ENCODE results near the gene RBM8A. TPM values are rescaled to one million over a fixed set of nuclear protein-coding genes. Genes with fewer than 3 reads are reported as not detected.

RBM8A gene
- total and polyA plus RNA-seq, 9 of the 15 experiments (the other 6 are each of a cell fraction or from before 2014, with no cell fraction given), result 215 to 1,035 (median 291) TPM

GRCh38 chr1:145879775-145880174 is 47.5 kb downstream of the RBM8A start:
- Histone ChIP-seq H3K79me2 (ENCODE audit: control insufficient read depth, insufficient read depth, low read length) (no peaks in the 10 kb centered on the region), H4K20me1 (replicated peaks; ENCODE audit: control insufficient read depth, insufficient read depth, low read length) (no peaks in the 10 kb centered on the region), H3K9me3 (replicated peaks; ENCODE audit: control insufficient read depth, insufficient read depth, low read depth, low read length) (no peaks in the 10 kb centered on the region), H3K27me3 (ENCODE audit: control insufficient read depth in 2 of 2, insufficient read depth in 2 of 2, low read length in 2 of 2) (peaks cover 3% of the 10 kb centered on the region in 2 experiments; a peak in 4 of 5 replicates), H2AFZ (ENCODE audit: low read depth, low read length) (peak overlapping the region; percentile 83), H3K36me3 (ENCODE audit: control insufficient read depth, insufficient read depth, low read length) (no peaks in the 10 kb centered on the region), H3K4me2 (ENCODE audit: insufficient read depth, low read length) (peak overlapping the region; percentile 38), H3K9ac (ENCODE audit: insufficient read depth in 1 of 2, low read depth in 2 of 2, low read length in 2 of 2) (peak overlapping the region in 1 of 2 experiments; percentile 7; a peak in 1 of 4 replicates), H3K27ac (ENCODE audit: extremely low read depth, low read depth, low read length) (peak overlapping the region; percentile 22; the same call in 2 of the 3 replicates), H3K4me3 (no peak overlapping the region), H3K4me1 (replicated peaks in 1 of 2; ENCODE audit: control insufficient read depth in 2 of 2, insufficient read depth in 2 of 2, low read length in 2 of 2) (peaks cover 18 to 34% of the 10 kb centered on the region in 2 experiments), H3K9me1 (ENCODE audit: control insufficient read depth, insufficient read depth, low read length) (no peaks in the 10 kb centered on the region)
- BruUV-seq (replicated peaks), result no TSS peak
- 2% methylated on average over 5 of the region's 5 CpGs for WGBS (ENCODE audit: insufficient coverage, low coverage, missing lambda C conversion rate)
- FAIRE-seq (peak; percentile 44), ATAC-seq (peak; percentile 62), DNase-seq (ENCODE audit: extremely low read depth in 1 of 4, low spot score in 3 of 4) (peak in 2 of 4 experiments; percentile 35 to 59)
- POLR2A ChIA-PET, result interaction anchor here (0.9 to 2.4 kb wide), 5 partner anchors 9 to 48 kb away, joined by 4 to 7 read pairs (median 6); partner anchors contain the start of genes PIAS3 and RBM8A
- CTCF ChIA-PET (ENCODE audit: low intra/inter-chr PET ratio), result no interaction called here
- intact Hi-C loops (cut with micrococcal nuclease), result no loop called here
- in situ Hi-C loops (cut with MboI), result no loop called here
- TF ChIP-seq GTF2B (IDR thresholded peaks at IDR 0.05; ENCODE audit: extremely low read depth, insufficient read length) (no peak), TAF7 (tag; IDR thresholded peaks at IDR 0.05) (no peak), ETV5 (CRISPR knock-in tag; IDR thresholded peaks at IDR 0.05; ENCODE audit: low read depth) (no peak), MEIS2 (IDR thresholded peaks at IDR 0.05; ENCODE audit: partially characterized antibody) (no peak), ZFP36 (IDR thresholded peaks at IDR 0.05; ENCODE audit: low read depth, low read length, partially characterized antibody) (no peak), TCF7 (IDR thresholded peaks at IDR 0.05; ENCODE audit: borderline replicate concordance) (no peak), ZNF75A (CRISPR knock-in tag; IDR thresholded peaks at IDR 0.05) (no peak), ZEB2 (IDR thresholded peaks at IDR 0.05) (peak; percentile 40; the same call in 1 of the 2 replicates), BACH1 (tag; IDR thresholded peaks at IDR 0.05) (no peak), CC2D1A (IDR thresholded peaks at IDR 0.05) (no peak), ZSCAN32 (CRISPR knock-in tag; IDR thresholded peaks at IDR 0.05) (no peak), JUN (IDR thresholded peaks at IDR 0.05; ENCODE audit: borderline replicate concordance, low read depth, low read length) (no peak), JUN (CRISPR knock-in tag; IDR thresholded peaks at IDR 0.05; ENCODE audit: borderline replicate concordance) (no peak), ZNF592 (IDR thresholded peaks at IDR 0.05) (peak; percentile 23; the same call in 1 of the 2 replicates), ZNF174 (CRISPR knock-in tag; IDR thresholded peaks at IDR 0.05) (no peak), SOX6 (IDR thresholded peaks at IDR 0.05) (peak; percentile 32; the same call in 1 of the 2 replicates), PCBP2 (IDR thresholded peaks at IDR 0.05; ENCODE audit: low read depth, low read length, poor library complexity, severe bottlenecking) (no peak), HDAC6 (IDR thresholded peaks at IDR 0.05; ENCODE audit: low read depth, low read length) (no peak), MCM3 (IDR thresholded peaks at IDR 0.05) (no peak), CTBP1 (IDR thresholded peaks at IDR 0.05; ENCODE audit: borderline replicate concordance) (peak; percentile 62; the same call in 1 of the 2 replicates), SRSF3 (IDR thresholded peaks at IDR 0.05; ENCODE audit: insufficient read depth, low read length) (no peak)

Data from K562 (cell line).